GM12872 (cell line): ENCODE measurements around the gene LANCL3.

Source experiments
- CTCF ChIP-seq: IDR thresholded peaks from 3 replicates; pipeline ENCODE4 v1.5.1; 2011; ENCODE audit warnings: low read depth, mild to moderate bottlenecking, low read length, moderate library complexity; ENCODE audit not compliant: insufficient read depth

LANCL3 gene

GRCh38 chrX:37726346-37726745 is 154.9 kb downstream of the LANCL3 start:
- TF ChIP-seq CTCF: no peak
